ENCODE measurements around the gene FAM83D.

- no peak for TF ChIP-seq CTCF (IDR thresholded peaks at IDR 0.05; ENCODE audit: low read depth, low read length, poor library complexity, severe bottlenecking)
- TF ChIP-seq EZH2phosphoT487 (IDR thresholded peaks at IDR 0.05; ENCODE audit: borderline replicate concordance, low read length), result no peak
These were observed 1.8 kb downstream of the FAM83D start for GRCh38 chr20:38927902-38928578.
